HepG2 (cell line): Measurements from ENCODE around the gene OXLD1. TPM values are rescaled to one million over a fixed set of nuclear protein-coding genes. Genes with fewer than 3 reads are reported as not detected.
A peak's percentile ranks its signal among the peaks of the same experiment; 100 is the strongest.

Source experiments
- ATAC-seq: fragments of 200-7000 bp; cut with Tn5 transposase; 3 replicates; pipeline ENCODE4 v1.9.1; 2020; ENCODE audit warnings: mild to moderate bottlenecking, moderate library complexity
- BruUV-seq: library from RNA; stranded (reverse); fragments of 400-500 nt; replicated peaks from 2 replicates; lab custom pipeline; 2021; lab: Mats Ljungman, UMichigan
- CTCF ChIA-PET: fragments of 300-600 bp; formaldehyde crosslinking; extraction: SDS; loops from one replicate; lab custom pipeline; 2021; ENCODE audit warnings: low total read pairs, inconsistent platforms, low intra/inter-chr PET ratio; lab: Yijun Ruan, JAX
- POLR2A ChIA-PET: fragments of 350-600 bp; sonication (Branson Sonifier 250); formaldehyde crosslinking; loops from one replicate; lab custom pipeline; 2020; ENCODE audit warnings: antibody characterized with exemption, inconsistent platforms; lab: Yijun Ruan, JAX
- DNase-seq: peaks from one replicate; pipeline ENCODE4 v3.0.0-alpha.2; 2015; ENCODE audit warnings: low spot score
- FAIRE-seq: peaks from 3 replicates; lab custom pipeline; 2011; peaks lifted over from hg19 to GRCh38; lab: Jason Lieb, UNC
- H2AFZ ChIP-seq: one replicate; pipeline ENCODE4 v1.6.1; 2011; ENCODE audit warnings: low read length, inconsistent platforms
- H3K27ac ChIP-seq: fragments of 300-600 bp; 3 replicates; pipeline ENCODE4 v1.8.0; 2011; ENCODE audit warnings: mixed run types, mild to moderate bottlenecking, mixed read lengths, low read length, inconsistent platforms; ENCODE audit not compliant: insufficient read depth; ENCODE audit errors: extremely low read length
- H3K27me3 ChIP-seq, 2 experiments: fragments of 200-600 bp in 1 of 2; 2 replicates in 1 of 2; 3 replicates in 1 of 2; pipeline versions ENCODE4 v1.6.0 to v1.8.0; 2011; ENCODE audit warnings: low read length in 2 of 2, mild to moderate bottlenecking in 2 of 2, moderate library complexity in 2 of 2, inconsistent platforms in 1 of 2; ENCODE audit not compliant: insufficient read depth in 2 of 2, control insufficient read depth in 1 of 2
- H3K36me3 ChIP-seq, 2 experiments: fragments of 200-600 bp in 1 of 2; replicated peaks in 1 of 2; 2 replicates in 1 of 2; 3 replicates in 1 of 2; pipeline versions ENCODE4 v1.5.1 to v1.8.0; 2011; ENCODE audit warnings: low read length in 2 of 2, inconsistent platforms in 1 of 2; ENCODE audit not compliant: insufficient read depth in 2 of 2, control insufficient read depth in 1 of 2
- H3K4me1 ChIP-seq: 2 replicates; pipeline ENCODE4 v1.5.1; 2012; ENCODE audit warnings: low read length, inconsistent platforms; ENCODE audit not compliant: insufficient read depth
- H3K4me2 ChIP-seq: 2 replicates; pipeline ENCODE4 v1.6.0; 2011; ENCODE audit warnings: low read depth, low read length, inconsistent platforms
- H3K4me3 ChIP-seq, 3 experiments: fragments of 200-600 bp in 1 of 3; sonication (generic), shearing (Covaris generic) in 1 of 3; replicated peaks in 1 of 3; 2 replicates each; pipeline ENCODE4 v1.5.1; 2011 to 2016; ENCODE audit warnings: low read length in 3 of 3, inconsistent platforms in 2 of 3, low read depth in 2 of 3, mild to moderate bottlenecking in 2 of 3, control low read depth in 1 of 3, mixed read lengths in 1 of 3; ENCODE audit not compliant: insufficient read depth in 1 of 3
- H3K79me2 ChIP-seq: one replicate; pipeline ENCODE4 v1.6.1; 2011; ENCODE audit warnings: low read length, inconsistent platforms; ENCODE audit not compliant: insufficient read depth
- H3K9ac ChIP-seq: 2 replicates; pipeline ENCODE4 v1.6.0; 2011; ENCODE audit warnings: mild to moderate bottlenecking, low read depth, low read length, inconsistent platforms; ENCODE audit not compliant: insufficient read depth
- H3K9me3 ChIP-seq: 2 replicates; pipeline ENCODE4 v1.5.1; 2012; ENCODE audit warnings: mild to moderate bottlenecking, low read length
- H4K20me1 ChIP-seq: 2 replicates; pipeline ENCODE4 v1.6.0; 2011; ENCODE audit warnings: inconsistent platforms, mild to moderate bottlenecking, low read length, moderate library complexity; ENCODE audit not compliant: insufficient read depth
- ATF1 ChIP-seq: IDR thresholded peaks from 2 replicates; pipeline ENCODE4 v1.6.1; 2016; ENCODE audit warnings: mild to moderate bottlenecking, control low read depth
- ATF7 ChIP-seq, 2 experiments: fragments of 450-650 bp in 1 of 2; sonication (generic) in 1 of 2; formaldehyde crosslinking in 1 of 2; IDR thresholded peaks; 2 replicates each; pipeline versions ENCODE4 v1.4.0 to v1.6.1; 2016 to 2020; ENCODE audit warnings: antibody characterized with exemption in 1 of 2, mild to moderate bottlenecking in 1 of 2, missing genetic modification reagents in 1 of 2
- ATM ChIP-seq: fragments of 450-650 bp; IDR thresholded peaks from 2 replicates; pipeline ENCODE4 v1.7.1; 2017; ENCODE audit warnings: mild to moderate bottlenecking, borderline replicate concordance
- CTCF ChIP-seq: sonication (generic); formaldehyde crosslinking; IDR thresholded peaks from 2 replicates; pipeline ENCODE4 v1.5.0; 2020; ENCODE audit warnings: mild to moderate bottlenecking, missing genetic modification reagents, moderate library complexity
- GTF3A ChIP-seq: sonication (generic); formaldehyde crosslinking; conservative IDR thresholded peaks from 2 replicates; pipeline ENCODE4 v1.4.0; 2020; ENCODE audit warnings: mild to moderate bottlenecking, missing genetic modification reagents
- HMGA1 ChIP-seq: sonication (generic); formaldehyde crosslinking; conservative IDR thresholded peaks from 2 replicates; pipeline ENCODE4 v1.4.0; 2020; ENCODE audit warnings: missing genetic modification reagents
- HNF1B ChIP-seq: sonication (generic); formaldehyde crosslinking; IDR thresholded peaks from 2 replicates; pipeline ENCODE4 v1.5.1; 2020; ENCODE audit warnings: mild to moderate bottlenecking, moderate library complexity, missing genetic modification reagents
- HNRNPLL ChIP-seq: fragments of 200-400 bp; formaldehyde crosslinking; IDR thresholded peaks from 2 replicates; pipeline ENCODE4 v1.6.1; 2017; ENCODE audit warnings: mild to moderate bottlenecking, low read depth, low read length; ENCODE audit not compliant: poor library complexity, severe bottlenecking
- PRPF4 ChIP-seq: fragments of 200-400 bp; formaldehyde crosslinking; IDR thresholded peaks from 2 replicates; pipeline ENCODE4 v1.6.1; 2016; ENCODE audit warnings: low read length, low read depth; ENCODE audit not compliant: poor library complexity, severe bottlenecking
- RORA ChIP-seq: sonication (generic); formaldehyde crosslinking; IDR thresholded peaks from 2 replicates; pipeline ENCODE4 v1.5.0; 2020; ENCODE audit warnings: mild to moderate bottlenecking, missing genetic modification reagents, moderate library complexity
- SP4 ChIP-seq: sonication (generic); formaldehyde crosslinking; IDR thresholded peaks from 2 replicates; pipeline ENCODE4 v1.8.1; 2023; ENCODE audit warnings: mild to moderate bottlenecking, missing genetic modification reagents
- TEF ChIP-seq: sonication (generic); formaldehyde crosslinking; IDR thresholded peaks from 2 replicates; pipeline ENCODE4 v1.5.0; 2020; ENCODE audit warnings: missing genetic modification reagents
- WIZ ChIP-seq: sonication (generic); formaldehyde crosslinking; IDR thresholded peaks from 2 replicates; pipeline ENCODE4 v1.5.1; 2020; ENCODE audit warnings: mild to moderate bottlenecking, missing genetic modification reagents
- ZBTB38 ChIP-seq: sonication (generic); formaldehyde crosslinking; IDR thresholded peaks from 2 replicates; pipeline ENCODE4 v1.5.1; 2020; ENCODE audit warnings: mild to moderate bottlenecking, missing genetic modification reagents
- ZFP90 ChIP-seq: sonication (generic); formaldehyde crosslinking; IDR thresholded peaks from 2 replicates; pipeline ENCODE4 v1.8.0; 2022; ENCODE audit warnings: missing genetic modification reagents, mild to moderate bottlenecking, inconsistent platforms, borderline replicate concordance
- ZNF530 ChIP-seq: sonication (generic); formaldehyde crosslinking; IDR thresholded peaks from 2 replicates; pipeline ENCODE4 v1.5.0; 2020; ENCODE audit warnings: low read depth, mild to moderate bottlenecking, missing genetic modification reagents
- ZNF598 ChIP-seq: sonication (generic); formaldehyde crosslinking; IDR thresholded peaks from 2 replicates; pipeline ENCODE4 v1.5.1; 2020; ENCODE audit warnings: mild to moderate bottlenecking, missing genetic modification reagents, borderline replicate concordance
- ZNF616 ChIP-seq: sonication (generic); formaldehyde crosslinking; IDR thresholded peaks from 2 replicates; pipeline ENCODE4 v1.5.0; 2020; ENCODE audit warnings: low read depth, mild to moderate bottlenecking, missing genetic modification reagents
- WGBS: methylation state at CpG from one replicate; pipeline ENCODE4 v1.1.6; 2017; ENCODE audit warnings: low lambda C conversion rate; 5-methylcytosine and 5-hydroxymethylcytosine counted together
- in situ Hi-C: cut with HindIII; loops from 2 replicates; pipeline ENCODE4 v1.10.0; 2017; ENCODE audit warnings: low pct_unique_long_range_greater_than_20kb; ENCODE audit not compliant: extremely low pct_ligation_motif_present
- intact Hi-C: fragments of 100-400 bp; cut with micrococcal nuclease; formaldehyde crosslinking; loops from one replicate; pipeline ENCODE4 v1.10.0; 2022; ENCODE audit not compliant: unreplicated experiment
- polyA plus RNA-seq, 8 experiments: library from polyadenylated mRNA; depleted of rRNA in 3 of 8; stranded (reverse) in 7 of 8; unstranded in 1 of 8; fragments of >200 nt; fragmentation: Illumina TruSeq in 4 of 8; extraction: Trizol in 4 of 8; gene quantifications; 2 replicates each; pipeline versions ENCODE4 v1.2.1 to v1.2.3, GENCODE V29; 2011 to 2016; ENCODE audit warnings: low read depth in 4 of 8, missing spikeins in 1 of 8, mixed read lengths in 1 of 8; ENCODE audit not compliant: insufficient read depth in 1 of 8
- total RNA-seq, 5 experiments: library from RNA; depleted of rRNA; stranded (reverse); fragments of >200 nt; fragmentation: Illumina TruSeq; extraction: Trizol; gene quantifications; 2 replicates each; pipeline ENCODE4 v1.2.3, GENCODE V29; 2016; ENCODE audit warnings: low read depth in 1 of 5

The OXLD1 gene
- total and polyA plus RNA-seq, 2 of the 13 experiments (the other 11 are each of a cell fraction or from before 2014, with no cell fraction given) = 27.1 to 37.5 TPM

- TF ChIP-seq ATF7 (IDR thresholded peaks at IDR 0.05) = no peak
- TF ChIP-seq ATF7 (CRISPR knock-in tag; IDR thresholded peaks at IDR 0.05) = no peak
- TF ChIP-seq RORA (CRISPR knock-in tag) = no peak
- TF ChIP-seq ZNF530 (CRISPR knock-in tag) = no peak
- peak; percentile 12 for TF ChIP-seq HNRNPLL
- TF ChIP-seq, all 625 proteins: peak for 4
These were observed 6.1 kb upstream of the OXLD1 start (continued) for GRCh38 chr17:81672504-81672903.

GRCh38 chr17:81667754-81668153 lies 1.3 kb upstream of the OXLD1 start:
- ChIA-PET POLR2A (interaction anchor here (0.6 to 6.3 kb wide), 7 partner anchors 9 to 46 kb away, joined by 4 to 68 read pairs (median 15); partner anchors contain the start of genes ARL16, HGS, MRPL12 and NPLOC4), CTCF (no interaction called here)
- in situ Hi-C loops (no loop called here), intact Hi-C loops (loop anchor here (2.0 to 5.0 kb wide), 2 partner anchors 31 to 35 kb away; partner anchors contain the start of genes MRPL12, NPLOC4 and TSPAN10)
- Histone ChIP-seq H3K27me3 (no peaks in the 10 kb centered on the region; a peak in 1 of 5 replicates), H3K4me1 (peaks cover 27% of the 10 kb centered on the region), H4K20me1 (no peaks in the 10 kb centered on the region), H3K9ac (peak overlapping the region; percentile 42), H3K4me3 (peak overlapping the region; percentile 52 to 86 (median 62)), H3K79me2 (peaks cover 30% of the 10 kb centered on the region), H2AFZ (no peak overlapping the region), H3K9me3 (no peaks in the 10 kb centered on the region), H3K27ac (peak overlapping the region; percentile 12), H3K36me3 (peaks cover 25 to 41% of the 10 kb centered on the region in 2 experiments), H3K4me2 (peak overlapping the region; percentile 76)
- 89% methylated on average over 18 of the region's 18 CpGs for WGBS
- DNase-seq (no peak), ATAC-seq (no peak), FAIRE-seq (no peak)
- BruUV-seq = no TSS peak
- TF ChIP-seq ZNF616 = no peak
- no peak for TF ChIP-seq WIZ (CRISPR knock-in tag)
- TF ChIP-seq HMGA1 = no peak
- TF ChIP-seq ATM = no peak
- peak; percentile 64 for TF ChIP-seq CTCF
- no peak for TF ChIP-seq TEF (CRISPR knock-in tag)
- no peak for TF ChIP-seq GTF3A
- TF ChIP-seq ZBTB38 (CRISPR knock-in tag) = peak; percentile 52; the same call in 1 of the 2 replicates
- no peak for TF ChIP-seq SP4 (CRISPR knock-in tag)
- TF ChIP-seq PRPF4 = peak; percentile 42
- peak; percentile 45; the same call in 1 of the 2 replicates for TF ChIP-seq HNF1B (CRISPR knock-in tag)
- no peak for TF ChIP-seq ZNF598 (CRISPR knock-in tag)
- TF ChIP-seq ZFP90 (CRISPR knock-in tag) = no peak
- TF ChIP-seq ATF1 (CRISPR knock-in tag) = no peak
- TF ChIP-seq RORA (CRISPR knock-in tag) = no peak
